Gastroesophageal sphincter (tissue), 3 donors: Measurements from ENCODE around the gene ADAMTS2.

Experiments
- CTCF ChIP-seq, 4 experiments: fragments of 200-600 bp in 2 of 4; fragments of 450-650 bp in 2 of 4; sonication (generic) in 1 of 4; IDR thresholded peaks; one replicate each; pipeline ENCODE4 v1.5.1; 2017 to 2019; ENCODE audit warnings: antibody characterized with exemption in 4 of 4, mild to moderate bottlenecking in 2 of 4, moderate library complexity in 2 of 4
- POLR2A ChIP-seq, 2 donors: fragments of 450-650 bp; IDR thresholded peaks; one replicate each; pipeline ENCODE4 v1.6.1; 2017; ENCODE audit warnings: antibody characterized with exemption in 2 of 2, mild to moderate bottlenecking in 2 of 2, moderate library complexity in 1 of 2

- no peak for TF ChIP-seq CTCF (IDR thresholded peaks at IDR 0.05)
- no peak for TF ChIP-seq POLR2A (IDR thresholded peaks at IDR 0.05)
Measured at GRCh38 chr5:179380211-179381035, 35.2 kb upstream of the ADAMTS2 start.
